K562 (cell line): ENCODE data around the gene ACTN4. TPM values are rescaled to one million over a fixed set of nuclear protein-coding genes. Genes with fewer than 3 reads are reported as not detected.
"Not testable (repeated sequence)": the region's sequence is repeated elsewhere in the genome, so short reads cannot be mapped to it uniquely, and the experiment has no call there.

Experiments used
- ATAC-seq: fragments of 200-7000 bp; cut with Tn5 transposase; 3 replicates; pipeline ENCODE4 v1.9.1; 2020; ENCODE audit warnings: moderate library complexity
- BruUV-seq: library from RNA; stranded (reverse); fragments of 400-500 nt; replicated peaks from 2 replicates; lab custom pipeline; 2021; lab: Mats Ljungman, UMichigan
- CTCF ChIA-PET: fragments of 300-600 bp; formaldehyde crosslinking; extraction: SDS; loops from one replicate; lab custom pipeline; 2021; ENCODE audit warnings: low intra/inter-chr PET ratio; lab: Yijun Ruan, JAX
- POLR2A ChIA-PET: fragments of 300-600, 350-650 bp; sonication (Branson Sonifier 250); formaldehyde crosslinking; extraction: SDS; loops from one replicate; lab custom pipeline; 2021; ENCODE audit warnings: antibody characterized with exemption, inconsistent platforms; lab: Yijun Ruan, JAX
- DNase-seq, 4 experiments: peaks; one replicate each; pipeline versions ENCODE4 v3.0.0 to v3.0.0-alpha.2; 2011 to 2018; ENCODE audit warnings: low spot score in 3 of 4, mixed read lengths in 3 of 4; ENCODE audit errors: extremely low read depth in 1 of 4
- FAIRE-seq: peaks from 2 replicates; lab custom pipeline; 2011; peaks lifted over from hg19 to GRCh38; lab: Jason Lieb, UNC
- H2AFZ ChIP-seq: 2 replicates; pipeline ENCODE4 v1.6.0; 2011; ENCODE audit warnings: low read depth, low read length, control low read depth, inconsistent platforms
- H3K27ac ChIP-seq: fragments of 200-600 bp; 3 replicates; pipeline ENCODE4 v1.8.0; 2011; ENCODE audit warnings: low read depth, mild to moderate bottlenecking, control low read depth, inconsistent platforms, low read length, moderate library complexity, mixed read lengths; ENCODE audit errors: extremely low read depth
- H3K27me3 ChIP-seq, 2 experiments: fragments of 300-600 bp in 1 of 2; 2 replicates in 1 of 2; 3 replicates in 1 of 2; pipeline versions ENCODE4 v1.6.0 to v1.8.0; 2011; ENCODE audit warnings: inconsistent platforms in 2 of 2, low read length in 2 of 2, mild to moderate bottlenecking in 1 of 2, mixed read lengths in 1 of 2, moderate library complexity in 1 of 2; ENCODE audit not compliant: control insufficient read depth in 2 of 2, insufficient read depth in 2 of 2
- H3K36me3 ChIP-seq: fragments of 300-600 bp; 3 replicates; pipeline ENCODE4 v1.8.0; 2011; ENCODE audit warnings: mild to moderate bottlenecking, low read length, inconsistent platforms; ENCODE audit not compliant: control insufficient read depth, insufficient read depth
- H3K4me1 ChIP-seq, 2 experiments: fragments of 200-600 bp in 1 of 2; replicated peaks in 1 of 2; 2 replicates in 1 of 2; 3 replicates in 1 of 2; pipeline versions ENCODE4 v1.5.1 to v1.8.0; 2011; ENCODE audit warnings: inconsistent platforms in 2 of 2, low read length in 2 of 2, mild to moderate bottlenecking in 1 of 2, mixed read lengths in 1 of 2, moderate library complexity in 1 of 2; ENCODE audit not compliant: control insufficient read depth in 2 of 2, insufficient read depth in 2 of 2
- H3K4me2 ChIP-seq: 2 replicates; pipeline ENCODE4 v1.6.1; 2011; ENCODE audit warnings: low read length, control low read depth, inconsistent platforms, mixed read lengths; ENCODE audit not compliant: insufficient read depth
- H3K4me3 ChIP-seq: fragments of 200-600 bp; sonication (generic), shearing (Covaris generic); 2 replicates; pipeline ENCODE4 v1.5.1; 2016; ENCODE audit warnings: control low read depth, inconsistent platforms
- H3K79me2 ChIP-seq: fragments of 200-600 bp; 3 replicates; pipeline ENCODE4 v1.8.0; 2011; ENCODE audit warnings: low read length, inconsistent platforms; ENCODE audit not compliant: control insufficient read depth, insufficient read depth
- H3K9ac ChIP-seq, 2 experiments: 2 replicates each; pipeline versions ENCODE4 v1.6.0 to v1.6.1; 2011; ENCODE audit warnings: low read depth in 2 of 2, low read length in 2 of 2, control low read depth in 1 of 2, inconsistent platforms in 1 of 2, mild to moderate bottlenecking in 1 of 2, mixed read lengths in 1 of 2; ENCODE audit not compliant: insufficient read depth in 1 of 2
- H3K9me1 ChIP-seq: one replicate; pipeline ENCODE4 v1.6.0; 2011; ENCODE audit warnings: inconsistent platforms, mild to moderate bottlenecking, low read length, moderate library complexity; ENCODE audit not compliant: control insufficient read depth, insufficient read depth
- H3K9me3 ChIP-seq: replicated peaks from 2 replicates; pipeline ENCODE4 v1.5.1; 2011; ENCODE audit warnings: low read depth, low read length, inconsistent platforms; ENCODE audit not compliant: control insufficient read depth, insufficient read depth
- H4K20me1 ChIP-seq: replicated peaks from 2 replicates; pipeline ENCODE4 v1.6.1; 2011; ENCODE audit warnings: low read length, inconsistent platforms, mixed read lengths; ENCODE audit not compliant: control insufficient read depth, insufficient read depth
- WGBS: fragments of 100-300 bp; shearing (Covaris generic); methylation state at CpG from one replicate; pipeline ENCODE4 v1.1.6; 2016; ENCODE audit warnings: low coverage, mixed read lengths; ENCODE audit not compliant: insufficient coverage; ENCODE audit errors: missing lambda C conversion rate; 5-methylcytosine and 5-hydroxymethylcytosine counted together
- in situ Hi-C: fragments of 300-500 bp; cut with MboI; formaldehyde crosslinking; loops from 4 replicates; pipeline ENCODE4 v1.15.0; 2018; ENCODE audit warnings: inconsistent platforms, mixed read lengths
- intact Hi-C: fragments of 100-400 bp; cut with micrococcal nuclease; formaldehyde crosslinking; loops from 2 replicates; pipeline ENCODE4 v1.14.2; 2022
- polyA plus RNA-seq, 8 experiments: library from polyadenylated mRNA; depleted of rRNA in 4 of 8; stranded (reverse) in 5 of 8; unstranded in 3 of 8; fragments of >200 nt; fragmentation: Nextera tagmentation in 2 of 8; fragmentation: Illumina TruSeq in 1 of 8; extraction: Ambion mirVana in 2 of 8; extraction: Trizol in 1 of 8; gene quantifications; 2 replicates each; pipeline versions ENCODE4 v1.2.1 to v1.2.3, GENCODE V29; 2011 to 2014; ENCODE audit warnings: inconsistent platforms in 1 of 8, missing spikeins in 1 of 8
- total RNA-seq, 7 experiments: library from RNA; depleted of rRNA in 6 of 7; stranded (reverse); fragments of >200 nt in 6 of 7; fragmentation: Illumina TruSeq in 2 of 7; extraction: Trizol in 2 of 7; gene quantifications; 2 replicates each; pipeline versions ENCODE4 v1.2.1 to v1.2.3, GENCODE V29; 2011 to 2021; ENCODE audit warnings: low replicate concordance in 1 of 7

ACTN4 gene
- total and polyA plus RNA-seq, 9 of the 15 experiments (the other 6 are each of a cell fraction or from before 2014, with no cell fraction given): 3.1 to 385 (median 125) TPM

GRCh38 chr19:38770949-38771275, 123.5 kb downstream of the ACTN4 start:
- H3K27me3 ChIP-seq, H3K4me3 ChIP-seq, H3K27ac ChIP-seq, FAIRE-seq, DNase-seq, CTCF ChIA-PET, POLR2A ChIA-PET, H3K9me1 ChIP-seq, H3K36me3 ChIP-seq, H3K4me2 ChIP-seq, H4K20me1 ChIP-seq, BruUV-seq, H3K9ac ChIP-seq, H3K79me2 ChIP-seq, intact Hi-C loops, H3K9me3 ChIP-seq, ATAC-seq, H2AFZ ChIP-seq, in situ Hi-C loops: not testable (repeated sequence)
- no CpG with 5 or more reads among the region's 22 CpGs for WGBS
- H3K4me1 ChIP-seq: peaks cover 0 to 14% of the 10 kb centered on the region in 2 experiments; a peak in 2 of 5 replicates

GRCh38 chr19:38771569-38771968, 124.1 kb downstream of the ACTN4 start:
- H4K20me1 ChIP-seq, H3K9ac ChIP-seq, BruUV-seq, H3K4me3 ChIP-seq, H2AFZ ChIP-seq, H3K9me3 ChIP-seq, CTCF ChIA-PET, FAIRE-seq, H3K9me1 ChIP-seq, DNase-seq, in situ Hi-C loops, intact Hi-C loops, H3K27ac ChIP-seq, H3K4me2 ChIP-seq, POLR2A ChIA-PET, ATAC-seq, H3K27me3 ChIP-seq, H3K79me2 ChIP-seq, H3K36me3 ChIP-seq: not testable (repeated sequence)
- WGBS: no CpG with 5 or more reads among the region's 30 CpGs
- H3K4me1 ChIP-seq: peaks cover 0 to 14% of the 10 kb centered on the region in 2 experiments; a peak in 2 of 5 replicates
